Activated effector memory CD4-positive, alpha-beta T cell treated with anti-CD3 and anti-CD28 coated beads, Interleukin-2, amount 50 U/mL, for 16 hours (primary cell): ENCODE data around the gene NEK6.

Source experiments
- DNase-seq: peaks from one replicate; pipeline ENCODE4 v3.0.0-alpha.2; 2020

The NEK6 gene

GRCh38 chr9:124357721-124358361 is 100.1 kb downstream of the NEK6 start:
- DNase-seq = peak; percentile 61

- DNase-seq = no peak
Measured at GRCh38 chr9:124358631-124359030, 100.9 kb downstream of the NEK6 start.

- no peak for DNase-seq
Measured at GRCh38 chr9:124359426-124359825, 101.7 kb downstream of the NEK6 start.

- no peak for DNase-seq
Measured at GRCh38 chr9:124359855-124360678, 102.3 kb downstream of the NEK6 start.

- DNase-seq = no peak
Measured at GRCh38 chr9:124361128-124361527, 103.4 kb downstream of the NEK6 start.

- DNase-seq = no peak
Measured at GRCh38 chr9:124363326-124364096, 105.8 kb downstream of the NEK6 start.

- DNase-seq = no peak
Measured at GRCh38 chr9:124364141-124364540, 106.4 kb downstream of the NEK6 start.

- no peak for DNase-seq
Measured at GRCh38 chr9:124365036-124365435, 107.3 kb downstream of the NEK6 start.

GRCh38 chr9:124366476-124367220 is 108.9 kb downstream of the NEK6 start:
- DNase-seq = no peak

GRCh38 chr9:124368692-124369091 is 110.9 kb downstream of the NEK6 start:
- no peak for DNase-seq

- DNase-seq = no peak
Measured at GRCh38 chr9:124369231-124369797, 111.6 kb downstream of the NEK6 start.

GRCh38 chr9:124370896-124371582 is 113.3 kb downstream of the NEK6 start:
- DNase-seq = no peak

GRCh38 chr9:124372038-124372437 is 114.3 kb downstream of the NEK6 start:
- DNase-seq = no peak

- no peak for DNase-seq
Measured at GRCh38 chr9:124373386-124373785, 115.6 kb downstream of the NEK6 start.

GRCh38 chr9:124373851-124374250 is 116.1 kb downstream of the NEK6 start:
- no peak for DNase-seq

GRCh38 chr9:124375726-124376125 is 118.0 kb downstream of the NEK6 start:
- DNase-seq = no peak

GRCh38 chr9:124376329-124376728 is 118.6 kb downstream of the NEK6 start:
- DNase-seq = no peak

GRCh38 chr9:124377551-124378406 is 120.0 kb downstream of the NEK6 start:
- no peak for DNase-seq

- no peak for DNase-seq
Measured at GRCh38 chr9:124381170-124381945, 123.6 kb downstream of the NEK6 start.

- no peak for DNase-seq
Measured at GRCh38 chr9:124384210-124384609, 126.5 kb downstream of the NEK6 start.
